Measurements from ENCODE around the gene SETD6.
A peak's percentile ranks its signal among the peaks of the same experiment; 100 is the strongest.

The SETD6 gene, protein sequence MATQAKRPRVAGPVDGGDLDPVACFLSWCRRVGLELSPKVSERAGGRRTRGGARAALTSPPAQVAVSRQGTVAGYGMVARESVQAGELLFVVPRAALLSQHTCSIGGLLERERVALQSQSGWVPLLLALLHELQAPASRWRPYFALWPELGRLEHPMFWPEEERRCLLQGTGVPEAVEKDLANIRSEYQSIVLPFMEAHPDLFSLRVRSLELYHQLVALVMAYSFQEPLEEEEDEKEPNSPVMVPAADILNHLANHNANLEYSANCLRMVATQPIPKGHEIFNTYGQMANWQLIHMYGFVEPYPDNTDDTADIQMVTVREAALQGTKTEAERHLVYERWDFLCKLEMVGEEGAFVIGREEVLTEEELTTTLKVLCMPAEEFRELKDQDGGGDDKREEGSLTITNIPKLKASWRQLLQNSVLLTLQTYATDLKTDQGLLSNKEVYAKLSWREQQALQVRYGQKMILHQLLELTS

GRCh38 chr16:58515125-58515870 is at the start of gene SETD6:
Gene SETD6 (plus strand): TSS chr16:58515517. CDS start chr16:58515538, 21 bp downstream.
- peaks cover 23% of the 10 kb centered on the region for H3K36me3 ChIP-seq (ENCODE audit: control insufficient read depth, insufficient read depth, low read length)
- peak within 1 kb of the TSS; percentile 72 for H3K4me3 ChIP-seq (ENCODE audit: low read length)
- H3K4me1 ChIP-seq (ENCODE audit: control insufficient read depth, insufficient read depth, low read length): peaks cover 3% of the 10 kb centered on the region
- peak within 1 kb of the TSS; percentile 27 for H3K9ac ChIP-seq (ENCODE audit: low read length)
- no peaks in the 10 kb centered on the region for H3K27me3 ChIP-seq (ENCODE audit: control insufficient read depth, insufficient read depth, low read length)
- H3K27ac ChIP-seq (ENCODE audit: low read depth, low read length): peak within 1 kb of the TSS; percentile 68

DNA sequence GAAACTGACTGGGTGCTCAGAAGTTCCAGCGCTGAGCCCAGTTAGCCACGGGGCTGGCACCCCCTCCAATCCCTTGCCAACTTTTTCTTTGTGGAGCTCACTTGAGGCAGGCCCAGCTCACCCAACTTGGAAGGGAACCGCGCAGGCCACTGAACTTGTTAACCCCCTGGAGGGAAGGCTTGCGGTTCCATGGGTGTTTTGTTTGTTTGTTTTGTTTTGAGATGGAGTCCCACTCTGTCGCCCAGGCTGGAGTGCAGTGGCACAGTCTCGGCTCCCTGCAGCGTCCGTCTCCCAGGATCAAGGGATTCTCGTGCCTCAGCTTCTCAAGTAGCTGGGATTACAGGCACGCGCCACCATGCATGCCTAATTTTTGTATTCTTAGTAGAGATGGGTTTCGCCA is 49.5 kb upstream of the SETD6 start:
- H3K4me1 ChIP-seq (ENCODE audit: control insufficient read depth, insufficient read depth, low read length): peaks cover 3% of the 10 kb centered on the region
- H3K27me3 ChIP-seq (ENCODE audit: control insufficient read depth, insufficient read depth, low read length): peaks cover 19% of the 10 kb centered on the region
- no peaks in the 10 kb centered on the region for H3K36me3 ChIP-seq (ENCODE audit: control insufficient read depth, insufficient read depth, low read length)
- H3K4me3 ChIP-seq (ENCODE audit: low read length): no peak overlapping the region
- no peak overlapping the region for H3K9ac ChIP-seq (ENCODE audit: low read length)
- no peak overlapping the region for H3K27ac ChIP-seq (ENCODE audit: low read depth, low read length)

GRCh38 chr16:58466396-58466795 is 48.9 kb upstream of the SETD6 start:
- Histone ChIP-seq H3K9ac (ENCODE audit: low read length) (no peak overlapping the region), H3K4me1 (ENCODE audit: control insufficient read depth, insufficient read depth, low read length) (peaks cover 3% of the 10 kb centered on the region), H3K4me3 (ENCODE audit: low read length) (no peak overlapping the region), H3K27me3 (ENCODE audit: control insufficient read depth, insufficient read depth, low read length) (peaks cover 19% of the 10 kb centered on the region), H3K36me3 (ENCODE audit: control insufficient read depth, insufficient read depth, low read length) (no peaks in the 10 kb centered on the region), H3K27ac (ENCODE audit: low read depth, low read length) (no peak overlapping the region)

GRCh38 chr16:58467905-58468304 is 47.4 kb upstream of the SETD6 start:
- Histone ChIP-seq H3K9ac (ENCODE audit: low read length) (no peak overlapping the region), H3K36me3 (ENCODE audit: control insufficient read depth, insufficient read depth, low read length) (no peaks in the 10 kb centered on the region), H3K4me3 (ENCODE audit: low read length) (no peak overlapping the region), H3K27me3 (ENCODE audit: control insufficient read depth, insufficient read depth, low read length) (peaks cover 16% of the 10 kb centered on the region), H3K27ac (ENCODE audit: low read depth, low read length) (no peak overlapping the region), H3K4me1 (ENCODE audit: control insufficient read depth, insufficient read depth, low read length) (peaks cover 3% of the 10 kb centered on the region)

- Histone ChIP-seq H3K27ac (ENCODE audit: low read depth, low read length) (no peak overlapping the region), H3K4me1 (ENCODE audit: control insufficient read depth, insufficient read depth, low read length) (no peaks in the 10 kb centered on the region)
These were observed 43.9 kb upstream of the SETD6 start for GRCh38 chr16:58471209-58471975.

DNA sequence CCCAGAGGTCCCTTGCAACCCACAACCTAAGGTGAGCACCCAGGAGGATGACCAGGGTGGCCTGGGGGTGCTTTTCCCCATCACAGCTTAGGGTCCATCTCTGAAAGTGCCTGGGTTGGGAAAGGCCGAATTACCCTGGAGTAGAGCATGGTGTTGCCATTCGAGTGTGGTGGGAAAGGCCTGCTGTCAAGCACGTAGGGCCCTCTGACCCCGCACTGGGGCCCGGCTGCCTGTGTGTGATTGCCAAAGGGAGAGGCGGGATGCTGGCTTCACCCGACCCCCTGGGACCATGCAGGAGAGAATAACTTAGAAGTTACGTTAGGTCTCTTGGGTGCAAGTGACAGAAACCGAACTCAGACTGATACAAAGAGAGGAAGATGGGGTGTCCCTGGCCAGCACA is 43.1 kb upstream of the SETD6 start:
- Histone ChIP-seq H3K4me3 (ENCODE audit: low read length) (no peak overlapping the region), H3K27me3 (ENCODE audit: control insufficient read depth, insufficient read depth, low read length) (peaks cover 4% of the 10 kb centered on the region), H3K36me3 (ENCODE audit: control insufficient read depth, insufficient read depth, low read length) (no peaks in the 10 kb centered on the region), H3K27ac (ENCODE audit: low read depth, low read length) (no peak overlapping the region), H3K4me1 (ENCODE audit: control insufficient read depth, insufficient read depth, low read length) (no peaks in the 10 kb centered on the region), H3K9ac (ENCODE audit: low read length) (no peak overlapping the region)

More at GRCh38 chr16:58471209-58471975, 43.9 kb upstream of the SETD6 start:
- H3K9ac ChIP-seq (ENCODE audit: low read length): no peak overlapping the region
- H3K4me3 ChIP-seq (ENCODE audit: low read length): no peak overlapping the region
- peaks cover 7% of the 10 kb centered on the region for H3K27me3 ChIP-seq (ENCODE audit: control insufficient read depth, insufficient read depth, low read length)
- no peaks in the 10 kb centered on the region for H3K36me3 ChIP-seq (ENCODE audit: control insufficient read depth, insufficient read depth, low read length)

DNA sequence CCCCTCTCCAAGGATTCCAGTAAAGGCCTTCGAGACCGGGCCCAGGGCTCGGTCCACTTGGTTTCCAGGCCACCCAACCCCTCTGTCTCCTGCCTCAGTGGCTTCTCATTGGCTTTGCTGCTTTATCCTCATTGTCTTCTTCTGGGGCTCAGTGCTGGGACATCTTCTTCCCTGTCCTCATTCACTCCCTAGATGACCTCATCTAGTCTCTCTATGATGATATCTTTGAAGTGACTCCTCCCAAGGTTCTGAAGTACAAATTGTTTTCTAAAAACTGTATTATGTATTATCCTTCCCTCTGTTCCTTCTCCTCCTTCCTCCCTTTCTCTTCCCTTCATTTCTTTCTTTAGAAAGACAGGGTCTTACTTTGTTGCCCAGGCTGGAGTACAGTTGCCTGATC is 42.5 kb upstream of the SETD6 start:
- Histone ChIP-seq H3K27ac (ENCODE audit: low read depth, low read length) (no peak overlapping the region), H3K36me3 (ENCODE audit: control insufficient read depth, insufficient read depth, low read length) (no peaks in the 10 kb centered on the region), H3K4me3 (ENCODE audit: low read length) (no peak overlapping the region), H3K4me1 (ENCODE audit: control insufficient read depth, insufficient read depth, low read length) (no peaks in the 10 kb centered on the region), H3K27me3 (ENCODE audit: control insufficient read depth, insufficient read depth, low read length) (peaks cover 2% of the 10 kb centered on the region), H3K9ac (ENCODE audit: low read length) (no peak overlapping the region)

DNA sequence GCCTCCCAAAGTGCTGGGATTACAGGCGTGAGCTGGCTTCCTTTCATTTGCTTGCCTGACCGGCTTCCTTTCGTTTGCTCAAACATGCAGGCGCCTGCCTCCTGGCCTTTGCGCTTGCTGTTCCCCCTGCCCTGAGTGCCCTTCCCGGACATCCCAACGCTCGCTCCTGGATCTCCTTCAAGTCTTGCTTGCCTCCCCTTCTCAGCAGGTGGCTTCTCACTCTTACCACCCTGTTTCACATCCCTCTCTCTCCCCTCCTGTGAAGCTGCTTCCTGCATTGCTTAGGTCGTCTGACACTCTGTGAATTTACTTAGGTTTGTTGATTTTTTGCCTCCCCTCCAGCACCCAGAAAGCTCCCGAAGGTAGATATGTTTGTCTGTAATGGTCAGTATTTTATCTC is 41.0 kb upstream of the SETD6 start:
- no peak overlapping the region for H3K9ac ChIP-seq (ENCODE audit: low read length)
- H3K27ac ChIP-seq (ENCODE audit: low read depth, low read length): no peak overlapping the region
- no peaks in the 10 kb centered on the region for H3K4me1 ChIP-seq (ENCODE audit: control insufficient read depth, insufficient read depth, low read length)

GRCh38 chr16:58475091-58475619 is 40.2 kb upstream of the SETD6 start:
- Histone ChIP-seq H3K36me3 (ENCODE audit: control insufficient read depth, insufficient read depth, low read length) (no peaks in the 10 kb centered on the region), H3K27me3 (ENCODE audit: control insufficient read depth, insufficient read depth, low read length) (no peaks in the 10 kb centered on the region), H3K4me3 (ENCODE audit: low read length) (no peak overlapping the region), H3K4me1 (ENCODE audit: control insufficient read depth, insufficient read depth, low read length) (no peaks in the 10 kb centered on the region), H3K27ac (ENCODE audit: low read depth, low read length) (no peak overlapping the region), H3K9ac (ENCODE audit: low read length) (no peak overlapping the region)

More for the DNA sequence above, 41.0 kb upstream of the SETD6 start:
- no peak overlapping the region for H3K4me3 ChIP-seq (ENCODE audit: low read length)
- H3K27me3 ChIP-seq (ENCODE audit: control insufficient read depth, insufficient read depth, low read length): no peaks in the 10 kb centered on the region
- H3K36me3 ChIP-seq (ENCODE audit: control insufficient read depth, insufficient read depth, low read length): no peaks in the 10 kb centered on the region

- Histone ChIP-seq H3K36me3 (ENCODE audit: control insufficient read depth, insufficient read depth, low read length) (no peaks in the 10 kb centered on the region), H3K4me3 (ENCODE audit: low read length) (no peak overlapping the region), H3K4me1 (ENCODE audit: control insufficient read depth, insufficient read depth, low read length) (no peaks in the 10 kb centered on the region), H3K27ac (ENCODE audit: low read depth, low read length) (no peak overlapping the region), H3K27me3 (ENCODE audit: control insufficient read depth, insufficient read depth, low read length) (no peaks in the 10 kb centered on the region), H3K9ac (ENCODE audit: low read length) (no peak overlapping the region)
These were observed 38.5 kb upstream of the SETD6 start for GRCh38 chr16:58476791-58477190.

DNA sequence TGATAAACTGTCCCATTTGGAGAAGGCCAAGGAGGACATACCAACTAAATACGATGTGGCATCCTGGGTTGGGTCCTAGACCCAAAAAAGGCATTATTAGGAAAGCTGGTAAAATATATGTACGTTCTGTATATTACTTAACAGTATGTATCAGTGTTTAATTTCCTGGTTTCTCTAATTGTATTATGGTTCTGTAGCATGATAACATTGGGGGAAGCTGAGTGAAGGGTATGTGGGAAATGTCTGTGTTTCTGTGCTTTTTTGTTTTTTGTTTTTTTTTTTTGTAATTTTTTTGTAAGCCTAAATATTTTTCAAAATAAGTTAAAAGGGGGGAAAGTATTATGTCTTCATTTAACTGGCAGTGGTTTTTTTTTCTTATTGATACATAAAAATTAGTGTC is 36.9 kb upstream of the SETD6 start:
- Histone ChIP-seq H3K36me3 (ENCODE audit: control insufficient read depth, insufficient read depth, low read length) (no peaks in the 10 kb centered on the region), H3K4me1 (ENCODE audit: control insufficient read depth, insufficient read depth, low read length) (no peaks in the 10 kb centered on the region), H3K27ac (ENCODE audit: low read depth, low read length) (no peak overlapping the region), H3K4me3 (ENCODE audit: low read length) (no peak overlapping the region), H3K9ac (ENCODE audit: low read length) (no peak overlapping the region), H3K27me3 (ENCODE audit: control insufficient read depth, insufficient read depth, low read length) (no peaks in the 10 kb centered on the region)
